ENCODE data around the gene FOXS1.

DNA sequence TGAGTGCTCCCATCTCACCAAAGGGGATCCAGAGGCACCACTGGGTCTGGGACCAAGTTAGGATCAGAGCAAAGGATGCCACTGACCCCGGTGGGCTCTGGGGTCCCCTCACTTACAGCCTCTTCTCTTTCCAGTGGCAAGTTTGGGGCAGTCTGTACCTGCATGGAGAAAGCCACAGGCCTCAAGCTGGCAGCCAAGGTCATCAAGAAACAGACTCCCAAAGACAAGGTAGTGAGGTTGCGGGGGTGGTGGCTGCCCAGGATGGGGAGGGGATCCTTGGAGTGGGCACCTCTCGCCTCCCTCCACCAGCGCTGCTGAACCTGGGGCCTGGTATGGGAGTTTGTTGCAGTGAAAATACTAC is 21.3 kb downstream of the FOXS1 start:
- TF ChIP-seq EZH2phosphoT487 (IDR thresholded peaks at IDR 0.05; ENCODE audit: low read length) (no peak), CTCF (IDR thresholded peaks at IDR 0.05; ENCODE audit: low read length) (no peak), EZH2 (optimal IDR thresholded peaks at IDR 0.05; ENCODE audit: low read depth, low read length) (no peak)

Measured in MM.1S (cell line).